RWPE1 (cell line): ENCODE data around the gene CDA.
A peak's percentile ranks its signal among the peaks of the same experiment; 100 is the strongest.

Source experiments
- CTCF ChIA-PET: fragments of 350-600 bp; sonication (Branson Sonifier 250); formaldehyde crosslinking; extraction: SDS; loops from one replicate; lab custom pipeline; 2021; lab: Yijun Ruan, JAX
- POLR2A ChIA-PET: fragments of 400-600 bp; formaldehyde crosslinking; extraction: SDS; loops from one replicate; lab custom pipeline; 2020; ENCODE audit warnings: antibody characterized with exemption; ENCODE audit not compliant: low non-redundant PET; lab: Yijun Ruan, JAX
- DNase-seq: peaks from one replicate; pipeline ENCODE4 v3.0.0; 2012; ENCODE audit warnings: low spot score
- H3K27ac ChIP-seq: fragments of 450-650 bp; 2 replicates; pipeline ENCODE4 v1.5.1; 2017
- TF ChIP-seq, protein P1 (sequence below): fragments of 450-650 bp; conservative IDR thresholded peaks from 2 replicates; pipeline ENCODE4 v1.5.1; 2017; ENCODE audit warnings: low read depth, mild to moderate bottlenecking

CDA gene

DNA sequence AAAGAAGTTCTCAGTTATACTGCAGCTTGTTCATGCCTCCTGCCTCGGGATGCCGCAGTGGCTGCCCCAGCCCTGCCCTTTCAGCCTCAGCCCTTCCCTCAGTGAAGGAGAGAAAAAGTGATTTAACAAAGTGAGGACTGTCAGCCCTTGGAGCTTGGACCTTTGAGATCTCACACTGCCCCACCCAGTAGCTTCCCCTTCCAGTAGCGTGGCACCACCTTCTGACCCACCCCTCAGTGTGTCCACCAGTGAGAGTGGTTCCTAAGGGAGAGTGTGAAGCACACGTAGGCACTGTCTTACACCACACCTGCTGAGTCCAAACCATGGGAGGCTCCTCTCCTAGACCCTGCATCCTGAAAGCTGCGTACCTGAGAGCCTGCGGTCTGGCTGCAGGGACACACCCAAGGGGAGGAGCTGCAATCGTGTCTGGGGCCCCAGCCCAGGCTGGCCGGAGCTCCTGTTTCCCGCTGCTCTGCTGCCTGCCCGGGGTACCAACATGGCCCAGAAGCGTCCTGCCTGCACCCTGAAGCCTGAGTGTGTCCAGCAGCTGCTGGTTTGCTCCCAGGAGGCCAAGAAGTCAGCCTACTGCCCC is at the start of gene CDA:
Gene CDA (plus strand): TSS at position 464 of the 592 bp plus-strand sequence. CDS start 33 bp downstream, at position 497.
- CTCF ChIA-PET: interaction anchor here (0.7 to 2.5 kb wide), 2 partner anchors 10 to 45 kb away, joined by 3 to 10 read pairs; partner anchors contain the start of gene PINK1
- DNase-seq: peak; percentile 82
- TF ChIP-seq, protein P1, sequence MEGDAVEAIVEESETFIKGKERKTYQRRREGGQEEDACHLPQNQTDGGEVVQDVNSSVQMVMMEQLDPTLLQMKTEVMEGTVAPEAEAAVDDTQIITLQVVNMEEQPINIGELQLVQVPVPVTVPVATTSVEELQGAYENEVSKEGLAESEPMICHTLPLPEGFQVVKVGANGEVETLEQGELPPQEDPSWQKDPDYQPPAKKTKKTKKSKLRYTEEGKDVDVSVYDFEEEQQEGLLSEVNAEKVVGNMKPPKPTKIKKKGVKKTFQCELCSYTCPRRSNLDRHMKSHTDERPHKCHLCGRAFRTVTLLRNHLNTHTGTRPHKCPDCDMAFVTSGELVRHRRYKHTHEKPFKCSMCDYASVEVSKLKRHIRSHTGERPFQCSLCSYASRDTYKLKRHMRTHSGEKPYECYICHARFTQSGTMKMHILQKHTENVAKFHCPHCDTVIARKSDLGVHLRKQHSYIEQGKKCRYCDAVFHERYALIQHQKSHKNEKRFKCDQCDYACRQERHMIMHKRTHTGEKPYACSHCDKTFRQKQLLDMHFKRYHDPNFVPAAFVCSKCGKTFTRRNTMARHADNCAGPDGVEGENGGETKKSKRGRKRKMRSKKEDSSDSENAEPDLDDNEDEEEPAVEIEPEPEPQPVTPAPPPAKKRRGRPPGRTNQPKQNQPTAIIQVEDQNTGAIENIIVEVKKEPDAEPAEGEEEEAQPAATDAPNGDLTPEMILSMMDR: no peak
- no peak within 1 kb of the TSS for H3K27ac ChIP-seq
- POLR2A ChIA-PET: no interaction called here

DNA sequence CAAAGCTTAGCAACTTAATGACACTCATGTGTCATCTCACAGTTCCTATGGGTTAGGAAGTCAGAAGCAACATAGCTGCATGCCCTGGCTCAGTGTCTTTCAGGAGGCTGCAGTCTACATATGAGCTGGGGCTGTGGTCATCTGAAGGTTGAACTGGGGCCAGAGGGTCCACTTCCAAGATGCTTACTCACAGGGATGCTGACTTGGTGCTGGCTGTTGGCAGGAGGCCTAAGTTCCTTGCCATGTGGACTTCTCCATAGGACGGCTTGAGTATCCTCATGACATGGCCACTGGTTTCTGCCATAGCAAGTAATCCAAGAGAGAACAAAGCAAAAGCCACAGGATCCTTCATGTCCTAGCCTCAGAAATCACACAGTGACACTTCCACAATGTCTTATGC is 48.6 kb upstream of the CDA start:
- TF ChIP-seq, protein P1: no peak
- ChIA-PET CTCF (no interaction called here), POLR2A (no interaction called here)
- no peak overlapping the region for H3K27ac ChIP-seq
- DNase-seq: no peak

DNA sequence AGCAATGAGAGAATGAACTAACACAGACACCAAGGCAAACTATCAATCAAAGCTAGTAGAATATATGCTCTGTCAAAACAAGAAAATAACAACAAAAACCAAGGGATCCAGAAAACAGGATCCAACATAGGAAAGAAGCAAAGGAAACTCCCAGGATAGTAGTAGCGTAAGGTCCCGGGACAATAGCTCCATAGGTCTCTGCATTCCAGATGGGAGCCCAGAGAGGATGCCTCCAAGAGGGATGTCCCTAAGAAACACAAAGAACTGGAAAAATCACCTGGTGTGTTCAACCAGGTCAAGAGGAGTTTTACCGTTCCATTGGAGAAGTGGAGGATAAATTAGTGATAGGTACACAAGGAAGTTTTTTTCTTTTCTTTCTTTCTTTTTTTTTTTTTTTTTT is 42.3 kb upstream of the CDA start:
- no peak overlapping the region for H3K27ac ChIP-seq
- POLR2A ChIA-PET: no interaction called here
- CTCF ChIA-PET: interaction anchor here (0.7 kb wide), 1 partner anchor 187 kb away, joined by 3 read pairs; no protein-coding TSS in a partner anchor
- DNase-seq: no peak
- TF ChIP-seq, protein P1: no peak

DNA sequence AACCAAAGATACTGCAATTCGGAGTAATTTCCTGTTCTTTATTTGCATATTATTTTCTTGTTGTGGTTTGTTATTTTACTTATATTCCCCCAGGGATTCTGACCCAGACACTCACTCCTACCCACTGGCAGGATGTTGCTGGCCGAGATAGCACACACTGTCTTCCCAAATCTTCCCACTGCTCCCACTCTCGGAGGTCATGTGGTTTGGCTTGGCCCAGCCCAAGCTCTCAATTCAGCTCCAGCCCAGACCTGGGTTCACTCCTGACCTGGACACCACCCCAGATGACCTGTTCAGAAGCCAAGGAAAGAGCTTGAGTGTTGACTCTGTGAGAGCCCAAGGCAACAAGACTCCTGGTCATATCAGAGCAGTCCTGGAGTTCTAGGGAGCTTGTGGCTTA is 37.7 kb upstream of the CDA start:
- DNase-seq: no peak
- TF ChIP-seq, protein P1: no peak
- POLR2A ChIA-PET: interaction anchor here (0.6 kb wide), 1 partner anchor 115 kb away, joined by 3 read pairs; no protein-coding TSS in a partner anchor
- no peak overlapping the region for H3K27ac ChIP-seq
- CTCF ChIA-PET: no interaction called here

DNA sequence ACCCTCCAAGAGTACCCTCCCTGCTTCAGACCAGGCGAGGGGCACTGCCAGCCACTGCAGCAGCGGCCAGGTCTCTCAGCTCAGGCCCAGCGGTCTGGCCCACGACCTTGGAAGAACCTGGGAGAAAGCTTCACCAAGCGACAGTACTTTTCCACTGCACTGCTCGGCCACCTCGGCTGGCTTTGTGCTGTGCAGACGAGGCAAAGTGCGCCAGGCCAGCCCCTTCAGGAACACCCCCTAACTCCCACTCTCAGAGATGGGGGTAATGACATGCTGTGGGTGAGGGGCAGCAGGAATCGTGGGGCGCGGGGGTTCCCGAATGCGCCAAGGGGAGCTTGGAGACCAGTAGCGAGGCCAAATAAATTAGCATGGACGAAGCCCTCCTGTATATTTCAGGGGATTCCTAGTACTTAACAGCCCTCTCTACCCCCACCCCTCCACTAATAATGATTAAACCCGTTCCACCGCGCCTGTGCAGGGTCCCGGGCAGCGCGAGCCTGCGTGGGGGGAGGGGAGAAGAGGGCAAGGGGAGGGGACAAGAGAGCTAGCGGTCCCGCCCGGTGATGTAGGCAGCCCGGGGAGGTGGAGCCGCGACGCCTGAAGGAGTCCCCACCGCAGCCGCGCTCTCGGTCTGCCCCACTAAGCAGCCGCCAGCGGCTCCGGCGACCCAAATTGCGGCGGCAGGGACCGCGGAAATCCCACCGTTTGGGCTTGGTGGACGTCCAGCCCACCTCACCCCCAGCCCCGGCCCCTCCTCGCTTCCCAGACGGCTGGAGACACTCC is 36.8 kb upstream of the CDA start, which contains the start of gene FAM43B:
Gene FAM43B (plus strand): TSS at position 629 of the 783 bp plus-strand sequence. CDS start 401 bp downstream, outside the sequence.
- DNase-seq: no peak
- TF ChIP-seq, protein P1: no peak
- CTCF ChIA-PET: interaction anchor here (1.3 kb wide), 1 partner anchor 81 kb away, joined by 4 read pairs; no protein-coding TSS in a partner anchor
- no peak within 1 kb of the TSS for H3K27ac ChIP-seq
- POLR2A ChIA-PET: interaction anchor here (0.6 kb wide), 1 partner anchor 115 kb away, joined by 3 read pairs; no protein-coding TSS in a partner anchor

DNA sequence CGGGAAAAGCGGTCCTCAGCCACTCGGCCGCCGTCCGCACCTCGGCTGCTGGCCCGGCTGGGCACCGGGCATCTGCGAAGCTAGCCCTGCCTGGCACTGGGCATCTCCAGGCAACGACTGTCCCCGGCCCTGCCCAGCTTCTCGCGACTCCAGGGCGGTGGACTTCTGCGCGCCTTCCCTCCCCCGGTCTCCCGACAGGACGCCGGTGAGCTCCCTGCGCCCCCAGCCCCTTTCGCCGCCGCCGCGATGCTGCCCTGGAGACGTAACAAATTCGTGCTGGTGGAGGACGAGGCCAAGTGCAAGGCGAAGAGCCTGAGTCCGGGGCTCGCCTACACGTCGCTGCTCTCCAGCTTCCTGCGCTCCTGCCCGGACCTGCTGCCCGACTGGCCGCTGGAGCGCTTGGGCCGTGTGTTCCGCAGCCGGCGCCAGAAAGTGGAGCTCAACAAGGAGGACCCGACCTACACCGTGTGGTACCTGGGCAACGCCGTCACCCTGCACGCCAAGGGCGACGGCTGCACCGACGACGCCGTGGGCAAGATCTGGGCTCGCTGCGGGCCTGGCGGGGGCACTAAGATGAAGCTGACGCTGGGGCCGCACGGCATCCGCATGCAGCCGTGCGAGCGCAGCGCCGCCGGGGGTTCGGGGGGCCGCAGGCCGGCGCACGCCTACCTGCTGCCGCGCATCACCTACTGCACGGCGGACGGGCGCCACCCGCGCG is 36.0 kb upstream of the CDA start:
- POLR2A ChIA-PET: no interaction called here
- DNase-seq: peak; percentile 21
- TF ChIP-seq, protein P1: no peak
- no peak overlapping the region for H3K27ac ChIP-seq
- CTCF ChIA-PET: interaction anchor here (1.3 kb wide), 1 partner anchor 80 kb away, joined by 4 read pairs; no protein-coding TSS in a partner anchor
